Ovary (tissue), 3 donors: ENCODE data around the gene VSIG10L2.

Experiments
- CTCF ChIP-seq, 3 donors: fragments of 450-650 bp in 2 of 3; fragments of 200-600 bp in 1 of 3; IDR thresholded peaks; one replicate each; pipeline versions ENCODE4 v1.5.1 to v1.8.0; 2016 to 2022; ENCODE audit warnings: antibody characterized with exemption in 3 of 3, mild to moderate bottlenecking in 1 of 3
- EP300 ChIP-seq: sonication (generic); formaldehyde crosslinking; IDR thresholded peaks from one replicate; pipeline ENCODE4 v1.6.1; 2017; ENCODE audit warnings: antibody characterized with exemption
- POLR2A ChIP-seq: fragments of 450-650 bp; IDR thresholded peaks from one replicate; pipeline ENCODE4 v1.6.1; 2017; ENCODE audit warnings: antibody characterized with exemption, mild to moderate bottlenecking, moderate library complexity
- donor health status: DM: no; HTN: no; CAD: no.

DNA sequence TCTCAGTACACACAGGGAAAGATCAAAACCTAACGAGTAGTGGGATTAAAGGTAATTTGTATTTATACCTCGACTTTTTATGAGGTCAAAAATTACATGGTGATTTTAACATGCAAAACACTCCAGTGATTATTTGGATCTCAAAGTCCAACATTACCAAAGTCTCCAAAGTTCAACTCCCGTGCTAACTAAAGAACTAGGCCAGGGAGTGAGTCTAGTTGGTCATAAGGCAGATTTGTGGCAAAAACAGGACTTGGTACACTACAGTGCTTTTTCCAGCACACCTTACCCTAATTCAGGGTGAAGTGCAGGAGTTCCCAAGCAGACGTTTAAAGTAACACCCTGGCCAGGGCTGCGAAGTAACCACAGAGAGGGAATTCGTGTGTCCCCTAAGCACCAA, 44.0 kb upstream of the VSIG10L2 start:
- no peak for TF ChIP-seq CTCF (IDR thresholded peaks at IDR 0.05)
- TF ChIP-seq EP300: no peak
- TF ChIP-seq POLR2A: no peak
